ENCODE results near the gene PDPN. TPM values are rescaled to one million over a fixed set of nuclear protein-coding genes. Genes with fewer than 3 reads are reported as not detected.

The PDPN gene
- total RNA-seq (2014; rRNA removed; shearing (Covaris generic)) (0.25 and 1.1 TPM in 2 replicates), polyA plus RNA-seq (2016; fragmentation: Nextera tagmentation; extraction: Ambion mirVana) (1.8 and 2.4 TPM in 2 replicates)

- H3K27me3 ChIP-seq (replicated peaks; ENCODE audit: insufficient read depth): no peaks in the 10 kb centered on the region
- H4K20me1 ChIP-seq (ENCODE audit: insufficient read depth): no peaks in the 10 kb centered on the region
- TF ChIP-seq EZH2phosphoT487 (IDR thresholded peaks at IDR 0.05; ENCODE audit: insufficient read depth, low read depth) (no peak), EZH2 (IDR thresholded peaks at IDR 0.05; ENCODE audit: insufficient read depth, poor library complexity, severe bottlenecking) (no peak)
- peak; percentile 44 for DNase-seq
- no peaks in the 10 kb centered on the region for H3K36me3 ChIP-seq (ENCODE audit: low read depth)
- in situ Hi-C loops (cut with MboI): no loop called here
- H3F3A ChIP-seq (ENCODE audit: insufficient read depth): no peaks in the 10 kb centered on the region
- no peaks in the 10 kb centered on the region for H3K9me2 ChIP-seq (ENCODE audit: insufficient read depth)
- H3K4me3 ChIP-seq: peak within 1 kb of the TSS; percentile 71
- H3K79me2 ChIP-seq (ENCODE audit: insufficient read depth): no peaks in the 10 kb centered on the region
- 0 out of 2 replicates have a peak, but pooled peaks cover 7% of the 10 kb centered on the region for H3K4me1 ChIP-seq (ENCODE audit: insufficient read depth)
- peak within 1 kb of the TSS; percentile 85 for H3K4me2 ChIP-seq (ENCODE audit: unreplicated experiment)
- no peaks in the 10 kb centered on the region for H3K9me3 ChIP-seq (ENCODE audit: low read depth)
- WGBS, 2 experiments (ENCODE audit: low coverage in 1 of 2, low lambda C conversion rate in 2 of 2, missing lambda C conversion rate in 2 of 2): 2 to 3% methylated on average over 25 to 28 of the region's 29 CpGs
- no peak within 1 kb of the TSS for H3K27ac ChIP-seq
- H3K9ac ChIP-seq: peak within 1 kb of the TSS; percentile 73
- peak within 1 kb of the TSS; percentile 85 for H2AFZ ChIP-seq
Measured at GRCh38 chr1:13583595-13583965, at the start of gene PDPN. Gene PDPN, plus strand, starts transcription at chr1:13583832. Its CDS starts 202 bp downstream, at chr1:13584034.

GRCh38 chr1:13535227-13535626 is 48.4 kb upstream of the PDPN start:
- no peak for DNase-seq
- Histone ChIP-seq H3K9me2 (ENCODE audit: insufficient read depth) (no peaks in the 10 kb centered on the region), H3K79me2 (ENCODE audit: insufficient read depth) (no peaks in the 10 kb centered on the region), H3F3A (ENCODE audit: insufficient read depth) (no peaks in the 10 kb centered on the region), H4K20me1 (ENCODE audit: insufficient read depth) (no peaks in the 10 kb centered on the region), H3K4me1 (ENCODE audit: insufficient read depth) (no peaks in the 10 kb centered on the region), H3K27ac (no peak overlapping the region), H3K4me2 (ENCODE audit: unreplicated experiment) (no peak overlapping the region), H3K9me3 (ENCODE audit: low read depth) (no peaks in the 10 kb centered on the region), H2AFZ (no peak overlapping the region), H3K9ac (no peak overlapping the region), H3K27me3 (replicated peaks; ENCODE audit: insufficient read depth) (no peaks in the 10 kb centered on the region), H3K4me3 (no peak overlapping the region), H3K36me3 (ENCODE audit: low read depth) (no peaks in the 10 kb centered on the region)
- TF ChIP-seq EZH2 (IDR thresholded peaks at IDR 0.05; ENCODE audit: insufficient read depth, poor library complexity, severe bottlenecking) (no peak), EZH2phosphoT487 (IDR thresholded peaks at IDR 0.05; ENCODE audit: insufficient read depth, low read depth) (no peak)
- 49% methylated on average over 6 of the region's 6 CpGs for WGBS, 2 experiments (ENCODE audit: low coverage in 1 of 2, low lambda C conversion rate in 2 of 2, missing lambda C conversion rate in 2 of 2)
- in situ Hi-C loops (cut with MboI): no loop called here

- in situ Hi-C loops (cut with MboI): no loop called here
- Histone ChIP-seq H3K9ac (no peak overlapping the region), H3K9me2 (ENCODE audit: insufficient read depth) (no peaks in the 10 kb centered on the region), H3K27ac (no peak overlapping the region), H3K36me3 (ENCODE audit: low read depth) (no peaks in the 10 kb centered on the region), H3K9me3 (ENCODE audit: low read depth) (no peaks in the 10 kb centered on the region), H3F3A (ENCODE audit: insufficient read depth) (no peaks in the 10 kb centered on the region), H3K4me1 (ENCODE audit: insufficient read depth) (no peaks in the 10 kb centered on the region), H3K4me2 (ENCODE audit: unreplicated experiment) (no peak overlapping the region), H3K79me2 (ENCODE audit: insufficient read depth) (no peaks in the 10 kb centered on the region), H3K4me3 (no peak overlapping the region), H4K20me1 (ENCODE audit: insufficient read depth) (no peaks in the 10 kb centered on the region), H2AFZ (no peak overlapping the region), H3K27me3 (replicated peaks; ENCODE audit: insufficient read depth) (no peaks in the 10 kb centered on the region)
- TF ChIP-seq EZH2phosphoT487 (IDR thresholded peaks at IDR 0.05; ENCODE audit: insufficient read depth, low read depth) (no peak), EZH2 (IDR thresholded peaks at IDR 0.05; ENCODE audit: insufficient read depth, poor library complexity, severe bottlenecking) (no peak)
- WGBS, 2 experiments (ENCODE audit: low coverage in 1 of 2, low lambda C conversion rate in 2 of 2, missing lambda C conversion rate in 2 of 2): 38 to 48% methylated on average over 4 of the region's 4 CpGs
- DNase-seq: no peak
Measured at GRCh38 chr1:13536571-13536970, 47.1 kb upstream of the PDPN start.

GRCh38 chr1:13538832-13539231 is 44.8 kb upstream of the PDPN start:
- Histone ChIP-seq H4K20me1 (ENCODE audit: insufficient read depth) (no peaks in the 10 kb centered on the region), H3K79me2 (ENCODE audit: insufficient read depth) (no peaks in the 10 kb centered on the region), H3K9me3 (ENCODE audit: low read depth) (no peaks in the 10 kb centered on the region), H3K4me2 (ENCODE audit: unreplicated experiment) (no peak overlapping the region), H2AFZ (no peak overlapping the region), H3F3A (ENCODE audit: insufficient read depth) (no peaks in the 10 kb centered on the region), H3K4me1 (ENCODE audit: insufficient read depth) (no peaks in the 10 kb centered on the region), H3K9me2 (ENCODE audit: insufficient read depth) (no peaks in the 10 kb centered on the region), H3K36me3 (ENCODE audit: low read depth) (no peaks in the 10 kb centered on the region), H3K27me3 (replicated peaks; ENCODE audit: insufficient read depth) (no peaks in the 10 kb centered on the region), H3K27ac (no peak overlapping the region), H3K4me3 (no peak overlapping the region), H3K9ac (no peak overlapping the region)
- in situ Hi-C loops (cut with MboI): no loop called here
- TF ChIP-seq EZH2 (IDR thresholded peaks at IDR 0.05; ENCODE audit: insufficient read depth, poor library complexity, severe bottlenecking): no peak
- TF ChIP-seq EZH2phosphoT487 (IDR thresholded peaks at IDR 0.05; ENCODE audit: insufficient read depth, low read depth): no peak
- 62 to 72% methylated on average over 2 of the region's 2 CpGs for WGBS, 2 experiments (ENCODE audit: low coverage in 1 of 2, low lambda C conversion rate in 2 of 2, missing lambda C conversion rate in 2 of 2)
- no peak for DNase-seq

GRCh38 chr1:13539683-13540082 is 43.9 kb upstream of the PDPN start:
- Histone ChIP-seq H3K9ac (no peak overlapping the region), H3K9me3 (ENCODE audit: low read depth) (no peaks in the 10 kb centered on the region), H3F3A (ENCODE audit: insufficient read depth) (no peaks in the 10 kb centered on the region), H3K79me2 (ENCODE audit: insufficient read depth) (no peaks in the 10 kb centered on the region), H3K9me2 (ENCODE audit: insufficient read depth) (no peaks in the 10 kb centered on the region), H3K4me1 (ENCODE audit: insufficient read depth) (no peaks in the 10 kb centered on the region), H3K27ac (no peak overlapping the region), H2AFZ (no peak overlapping the region), H3K27me3 (replicated peaks; ENCODE audit: insufficient read depth) (no peaks in the 10 kb centered on the region), H3K36me3 (ENCODE audit: low read depth) (no peaks in the 10 kb centered on the region), H3K4me3 (no peak overlapping the region), H4K20me1 (ENCODE audit: insufficient read depth) (no peaks in the 10 kb centered on the region), H3K4me2 (ENCODE audit: unreplicated experiment) (no peak overlapping the region)
- 86 to 97% methylated on average over 2 of the region's 2 CpGs for WGBS, 2 experiments (ENCODE audit: low coverage in 1 of 2, low lambda C conversion rate in 2 of 2, missing lambda C conversion rate in 2 of 2)
- in situ Hi-C loops (cut with MboI): no loop called here
- DNase-seq: no peak
- no peak for TF ChIP-seq EZH2phosphoT487 (IDR thresholded peaks at IDR 0.05; ENCODE audit: insufficient read depth, low read depth)
- no peak for TF ChIP-seq EZH2 (IDR thresholded peaks at IDR 0.05; ENCODE audit: insufficient read depth, poor library complexity, severe bottlenecking)
